Activated CD4-positive, alpha-beta T cell treated with anti-CD3 and anti-CD28 coated beads, Interleukin-2, amount 10 ng/mL, durations not matched to agents 24 days and 14 days (primary cell): ENCODE measurements around the gene SETD1A. TPM values are rescaled to one million over a fixed set of nuclear protein-coding genes. Genes with fewer than 3 reads are reported as not detected.

Experiments
- DNase-seq: peaks from one replicate; pipeline ENCODE4 v3.0.0; 2022
- H3K27ac Mint-ChIP-seq: one replicate; pipeline ENCODE4 v1.8.0; 2022; ENCODE audit warnings: mild to moderate bottlenecking, mixed read lengths
- H3K27me3 Mint-ChIP-seq: one replicate; pipeline ENCODE4 v1.8.0; 2022; ENCODE audit warnings: mixed read lengths
- H3K36me3 Mint-ChIP-seq: one replicate; pipeline ENCODE4 v1.8.0; 2022; ENCODE audit warnings: low read depth, mild to moderate bottlenecking, mixed read lengths
- H3K4me1 Mint-ChIP-seq: one replicate; pipeline ENCODE4 v1.8.0; 2021; ENCODE audit warnings: mixed read lengths
- H3K4me3 Mint-ChIP-seq: one replicate; pipeline ENCODE4 v1.8.0; 2022; ENCODE audit warnings: mild to moderate bottlenecking, moderate library complexity, mixed read lengths
- H3K9me3 Mint-ChIP-seq: one replicate; pipeline ENCODE4 v1.8.0; 2021; ENCODE audit warnings: mixed read lengths
- intact Hi-C: fragments of 100-400 bp; cut with micrococcal nuclease; formaldehyde crosslinking; loops from one replicate; pipeline ENCODE4 v1.15.1; 2023
- total RNA-seq: library from RNA; stranded (reverse); gene quantifications from 2 replicates; pipeline ENCODE4 v1.2.3, GENCODE V29; 2022

SETD1A gene
- total RNA-seq, 1 donor from 2014 or later: 30.7 TPM

GRCh38 chr16:30985401-30986128, 28.0 kb downstream of the SETD1A start:
- peak overlapping the region; percentile 52 for H3K4me3 Mint-ChIP-seq
- H3K9me3 Mint-ChIP-seq: no peaks in the 10 kb centered on the region
- intact Hi-C loops: loop anchor here (1.0 to 5.0 kb wide), 3 partner anchors 47 to 457 kb away; partner anchors contain the start of genes STX4 and ZNF843
- no peaks in the 10 kb centered on the region for H3K27me3 Mint-ChIP-seq
- peaks cover 8% of the 10 kb centered on the region for H3K4me1 Mint-ChIP-seq
- no peak for DNase-seq
- peaks cover 15% of the 10 kb centered on the region for H3K36me3 Mint-ChIP-seq
- H3K27ac Mint-ChIP-seq: peak overlapping the region; percentile 47

DNA sequence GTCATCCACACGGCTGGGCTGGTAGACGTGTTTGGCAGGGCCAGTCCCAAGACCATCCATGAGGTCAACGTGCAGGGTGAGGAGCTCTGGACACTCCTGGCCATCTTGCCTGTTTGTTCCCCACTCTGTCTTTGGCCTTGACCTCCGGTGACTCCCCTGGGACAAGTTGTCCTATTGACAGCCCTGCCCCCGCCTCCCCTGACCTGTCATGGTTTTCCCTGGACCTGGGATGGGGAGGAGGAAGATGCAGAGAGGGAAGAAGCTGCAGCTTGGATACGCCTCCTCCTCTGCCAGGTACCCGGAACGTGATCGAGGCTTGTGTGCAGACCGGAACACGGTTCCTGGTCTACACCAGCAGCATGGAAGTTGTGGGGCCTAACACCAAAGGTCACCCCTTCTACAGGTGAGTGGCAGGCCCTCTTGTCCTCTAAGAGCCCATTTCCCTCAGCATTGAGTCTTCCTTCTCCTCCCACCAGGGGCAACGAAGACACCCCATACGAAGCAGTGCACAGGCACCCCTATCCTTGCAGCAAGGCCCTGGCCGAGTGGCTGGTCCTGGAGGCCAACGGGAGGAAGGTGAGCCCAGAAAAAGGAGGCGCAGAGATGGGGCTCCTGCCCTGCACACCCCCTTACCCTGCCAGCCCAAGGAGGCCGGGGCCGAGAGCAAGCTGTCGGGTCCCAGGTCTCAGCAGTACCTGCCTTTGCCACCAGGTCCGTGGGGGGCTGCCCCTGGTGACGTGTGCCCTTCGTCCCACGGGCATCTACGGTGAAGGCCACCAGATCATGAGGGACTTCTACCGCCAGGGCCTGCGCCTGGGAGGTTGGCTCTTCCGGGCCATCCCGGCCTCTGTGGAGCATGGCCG, 28.8 kb downstream of the SETD1A start:
- Mint-ChIP-seq H3K9me3 (no peaks in the 10 kb centered on the region), H3K4me3 (no peak overlapping the region), H3K36me3 (peaks cover 9% of the 10 kb centered on the region), H3K4me1 (peaks cover 8% of the 10 kb centered on the region), H3K27ac (no peak overlapping the region), H3K27me3 (no peaks in the 10 kb centered on the region)
- intact Hi-C loops: loop anchor here (5.0 kb wide), 1 partner anchor 456 kb away; the partner anchor contains the start of gene ZNF843
- no peak for DNase-seq

DNA sequence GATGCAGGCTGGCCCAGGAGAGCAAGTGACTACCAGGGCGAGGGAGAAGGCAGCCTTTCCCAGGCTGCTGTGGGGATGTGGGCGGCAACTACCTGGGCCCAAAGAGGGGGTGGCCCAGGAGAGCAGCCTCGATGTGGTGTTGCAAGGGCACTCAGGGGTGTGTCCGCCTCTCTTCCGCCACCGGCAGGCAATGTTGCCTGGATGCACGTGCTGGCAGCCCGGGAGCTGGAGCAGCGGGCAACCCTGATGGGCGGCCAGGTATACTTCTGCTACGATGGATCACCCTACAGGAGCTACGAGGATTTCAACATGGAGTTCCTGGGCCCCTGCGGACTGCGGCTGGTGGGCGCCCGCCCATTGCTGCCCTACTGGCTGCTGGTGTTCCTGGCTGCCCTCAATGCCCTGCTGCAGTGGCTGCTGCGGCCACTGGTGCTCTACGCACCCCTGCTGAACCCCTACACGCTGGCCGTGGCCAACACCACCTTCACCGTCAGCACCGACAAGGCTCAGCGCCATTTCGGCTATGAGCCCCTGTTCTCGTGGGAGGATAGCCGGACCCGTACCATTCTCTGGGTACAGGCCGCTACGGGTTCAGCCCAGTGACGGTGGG, 30.1 kb downstream of the SETD1A start:
- H3K4me1 Mint-ChIP-seq: peaks cover 8% of the 10 kb centered on the region
- no peaks in the 10 kb centered on the region for H3K27me3 Mint-ChIP-seq
- H3K9me3 Mint-ChIP-seq: no peaks in the 10 kb centered on the region
- DNase-seq: no peak
- peaks cover 5% of the 10 kb centered on the region for H3K36me3 Mint-ChIP-seq
- no peak overlapping the region for H3K4me3 Mint-ChIP-seq
- intact Hi-C loops: loop anchor here (5.0 kb wide), 1 partner anchor 455 kb away; the partner anchor contains the start of gene ZNF843
- no peak overlapping the region for H3K27ac Mint-ChIP-seq

DNA sequence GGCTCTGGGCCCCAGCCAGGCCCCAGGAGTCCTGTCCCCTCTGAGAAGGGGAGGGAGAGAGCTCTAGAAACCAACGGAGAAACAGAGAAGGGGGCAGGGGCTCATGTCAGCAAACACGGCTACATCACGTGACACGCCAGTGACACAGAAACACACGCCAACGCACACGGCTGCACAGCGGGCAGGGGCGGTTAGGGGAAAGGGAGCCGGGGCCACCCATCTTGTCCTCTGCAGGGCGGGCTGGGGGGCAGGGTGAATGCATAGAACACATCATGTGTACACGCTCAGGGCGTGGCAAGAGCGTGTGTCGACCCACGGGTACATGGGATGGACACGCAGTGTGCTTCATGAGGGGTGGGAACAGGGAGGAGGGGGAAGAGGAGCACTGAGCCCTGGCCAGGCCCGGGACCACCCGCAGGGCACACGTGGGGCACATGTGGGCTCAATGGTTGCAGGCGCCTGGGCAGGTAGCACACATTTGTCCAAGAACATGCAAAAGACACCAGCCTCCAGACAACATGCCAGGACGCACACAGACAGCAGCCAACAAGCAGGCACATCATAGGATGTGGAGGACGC, 32.0 kb downstream of the SETD1A start:
- Mint-ChIP-seq H3K27ac (no peak overlapping the region), H3K27me3 (peaks cover 1% of the 10 kb centered on the region), H3K4me3 (no peak overlapping the region), H3K9me3 (no peaks in the 10 kb centered on the region), H3K36me3 (peaks cover 2% of the 10 kb centered on the region), H3K4me1 (peaks cover 11% of the 10 kb centered on the region)
- no peak for DNase-seq
- intact Hi-C loops: loop anchor here (5.0 kb wide), 1 partner anchor 453 kb away; the partner anchor contains the start of gene ZNF843

DNA sequence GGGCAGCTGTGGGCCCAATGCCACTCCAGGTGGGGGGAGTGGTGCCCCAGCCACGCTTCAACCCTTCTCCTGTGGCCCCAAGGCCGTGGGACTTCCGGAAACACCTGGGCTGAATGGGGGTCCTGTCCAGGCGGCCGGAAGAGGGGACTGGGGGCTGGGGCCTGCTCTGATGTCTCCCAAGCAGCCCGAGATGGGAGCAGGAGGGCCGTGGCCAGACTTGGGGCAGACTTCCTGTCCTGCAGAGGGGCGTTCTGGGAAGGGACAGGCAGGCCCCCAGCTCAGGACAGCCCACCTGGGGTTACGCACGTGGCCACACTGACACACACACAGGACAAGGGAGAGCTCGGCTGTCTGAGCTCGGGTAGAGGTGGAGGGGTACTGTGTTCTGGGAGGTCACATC, 32.6 kb downstream of the SETD1A start:
- Mint-ChIP-seq H3K4me3 (no peak overlapping the region), H3K27ac (no peak overlapping the region), H3K9me3 (no peaks in the 10 kb centered on the region), H3K4me1 (peaks cover 13% of the 10 kb centered on the region), H3K36me3 (peaks cover 2% of the 10 kb centered on the region), H3K27me3 (peaks cover 1% of the 10 kb centered on the region)
- intact Hi-C loops: no loop called here
- DNase-seq: no peak

DNA sequence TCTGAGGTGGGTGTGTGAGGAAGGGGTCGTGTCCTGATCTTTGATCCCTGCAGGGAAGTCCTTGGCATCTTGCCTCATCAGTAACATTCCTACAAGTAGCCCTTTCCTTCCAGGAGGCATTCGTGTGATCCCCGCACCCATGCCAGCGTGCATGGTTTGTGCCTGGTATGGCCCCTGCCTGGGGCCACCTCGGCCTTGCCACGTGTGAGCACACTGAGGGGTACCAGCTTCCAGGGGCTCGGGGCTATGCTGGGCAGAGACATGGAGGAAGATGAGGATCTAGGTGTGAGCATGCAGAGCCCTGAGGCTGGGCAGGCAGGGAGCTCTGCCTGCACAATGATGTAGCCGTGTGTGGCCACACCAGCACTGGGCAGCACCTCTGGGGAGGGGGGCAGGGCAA, 33.5 kb downstream of the SETD1A start:
- Mint-ChIP-seq H3K4me3 (no peak overlapping the region), H3K36me3 (peaks cover 2% of the 10 kb centered on the region), H3K9me3 (no peaks in the 10 kb centered on the region), H3K27ac (no peak overlapping the region), H3K27me3 (peaks cover 1% of the 10 kb centered on the region), H3K4me1 (peaks cover 9% of the 10 kb centered on the region)
- DNase-seq: no peak
- intact Hi-C loops: no loop called here

GRCh38 chr16:30992276-30992780, 34.8 kb downstream of the SETD1A start:
- Mint-ChIP-seq H3K27me3 (peaks cover 1% of the 10 kb centered on the region), H3K4me1 (peaks cover 7% of the 10 kb centered on the region), H3K27ac (no peak overlapping the region), H3K9me3 (no peaks in the 10 kb centered on the region), H3K36me3 (no peaks in the 10 kb centered on the region), H3K4me3 (no peak overlapping the region)
- no peak for DNase-seq
- intact Hi-C loops: no loop called here

GRCh38 chr16:30992931-30993816, 35.6 kb downstream of the SETD1A start:
- Mint-ChIP-seq H3K27me3 (peaks cover 1% of the 10 kb centered on the region), H3K4me3 (no peak overlapping the region), H3K36me3 (no peaks in the 10 kb centered on the region), H3K4me1 (peaks cover 7% of the 10 kb centered on the region), H3K27ac (no peak overlapping the region), H3K9me3 (no peaks in the 10 kb centered on the region)
- intact Hi-C loops: no loop called here
- DNase-seq: no peak

DNA sequence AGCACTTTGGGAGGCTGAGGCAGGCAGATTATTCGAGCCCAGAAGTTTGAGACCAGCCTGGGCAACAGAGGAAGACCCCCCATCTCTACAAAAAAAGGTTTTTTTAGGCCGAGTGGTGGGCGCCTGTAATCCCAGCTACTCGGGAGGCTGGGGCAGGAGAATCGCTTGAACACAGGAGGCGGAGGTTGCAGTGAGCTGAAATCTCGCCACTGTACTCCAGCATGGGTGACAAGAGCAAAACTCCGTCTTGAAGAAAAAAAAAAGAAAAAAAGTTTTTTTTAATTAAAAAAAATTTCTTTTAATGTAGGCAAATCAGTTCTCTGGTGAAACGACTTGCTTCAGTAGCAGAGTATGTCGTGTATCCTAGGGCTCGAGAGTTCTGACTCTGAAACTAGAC, 38.4 kb downstream of the SETD1A start:
- intact Hi-C loops: loop anchor here (2.0 to 5.0 kb wide), 2 partner anchors 79 to 146 kb away; partner anchors contain the start of genes ZNF646 and ZNF668
- peak overlapping the region; percentile 9 for H3K4me3 Mint-ChIP-seq
- peaks cover 1% of the 10 kb centered on the region for H3K27me3 Mint-ChIP-seq
- no peak for DNase-seq
- no peaks in the 10 kb centered on the region for H3K36me3 Mint-ChIP-seq
- H3K4me1 Mint-ChIP-seq: peaks cover 7% of the 10 kb centered on the region
- no peak overlapping the region for H3K27ac Mint-ChIP-seq
- no peaks in the 10 kb centered on the region for H3K9me3 Mint-ChIP-seq

DNA sequence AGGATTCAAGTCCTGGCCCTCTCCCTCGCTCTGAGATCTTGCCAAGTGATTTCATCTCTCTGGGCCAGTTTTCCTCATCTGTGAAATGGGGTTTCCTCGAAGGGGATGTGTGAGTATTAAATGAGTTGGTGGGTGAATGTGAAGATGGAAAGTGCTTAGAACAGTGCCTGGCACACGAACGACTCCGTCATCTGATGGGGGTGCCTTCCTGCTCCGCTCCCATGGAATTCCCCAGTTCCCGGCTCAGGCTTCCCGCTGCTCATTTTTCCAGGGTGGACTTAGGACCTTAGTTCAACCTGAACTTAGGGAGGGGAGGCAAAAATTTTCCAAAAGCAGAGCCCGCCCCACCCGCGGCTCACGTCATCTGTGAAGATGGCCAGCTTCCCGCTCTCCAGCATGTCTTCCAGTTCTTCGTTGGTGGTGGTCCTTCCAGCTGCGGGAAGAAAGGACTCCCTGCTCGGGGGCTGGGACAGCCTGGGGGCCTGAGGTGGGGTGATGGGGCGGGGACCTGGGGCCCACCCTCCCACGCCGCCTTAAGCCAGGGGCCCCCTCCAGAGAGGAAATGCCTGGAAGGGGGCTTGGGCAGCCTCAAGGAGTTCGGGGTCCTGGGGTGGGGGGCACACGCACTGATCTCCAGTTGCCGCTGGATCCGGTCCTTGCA, 38.9 kb downstream of the SETD1A start:
- Mint-ChIP-seq H3K4me3 (peak overlapping the region; percentile 85), H3K36me3 (no peaks in the 10 kb centered on the region), H3K27me3 (peaks cover 1% of the 10 kb centered on the region), H3K4me1 (peaks cover 7% of the 10 kb centered on the region), H3K27ac (peak overlapping the region; percentile 71), H3K9me3 (no peaks in the 10 kb centered on the region)
- no peak for DNase-seq
- intact Hi-C loops: loop anchor here (2.0 to 5.0 kb wide), 2 partner anchors 78 to 146 kb away; partner anchors contain the start of genes ZNF646 and ZNF668

- H3K4me1 Mint-ChIP-seq: peaks cover 7% of the 10 kb centered on the region
- intact Hi-C loops: loop anchor here (1.0 to 5.0 kb wide), 3 partner anchors 37 to 145 kb away; partner anchors contain the start of genes ZNF646 and ZNF668
- peak overlapping the region; percentile 71 for H3K27ac Mint-ChIP-seq
- H3K4me3 Mint-ChIP-seq: peak overlapping the region; percentile 85
- H3K9me3 Mint-ChIP-seq: no peaks in the 10 kb centered on the region
- peak; percentile 90 for DNase-seq
- H3K36me3 Mint-ChIP-seq: no peaks in the 10 kb centered on the region
- peaks cover 1% of the 10 kb centered on the region for H3K27me3 Mint-ChIP-seq
These were observed 39.6 kb downstream of the SETD1A start for GRCh38 chr16:30996985-30997724.
